ENCODE measurements around the gene BHLHA9.
A peak's percentile ranks its signal among the peaks of the same experiment; 100 is the strongest.

BHLHA9 gene

GRCh38 chr17:1272701-1273100 is 2.5 kb downstream of the BHLHA9 start:
- H3K4me1 Mint-ChIP-seq (ENCODE audit: low read depth) = peaks cover 11% of the 10 kb centered on the region
- no peaks in the 10 kb centered on the region for H3K36me3 Mint-ChIP-seq (ENCODE audit: low read depth)
- peaks cover 56% of the 10 kb centered on the region for H3K27me3 Mint-ChIP-seq (ENCODE audit: low read depth)
- no peak overlapping the region for H3K4me3 Mint-ChIP-seq
- no peaks in the 10 kb centered on the region for H3K9me3 Mint-ChIP-seq
- no peak overlapping the region for H3K27ac Mint-ChIP-seq

DNA sequence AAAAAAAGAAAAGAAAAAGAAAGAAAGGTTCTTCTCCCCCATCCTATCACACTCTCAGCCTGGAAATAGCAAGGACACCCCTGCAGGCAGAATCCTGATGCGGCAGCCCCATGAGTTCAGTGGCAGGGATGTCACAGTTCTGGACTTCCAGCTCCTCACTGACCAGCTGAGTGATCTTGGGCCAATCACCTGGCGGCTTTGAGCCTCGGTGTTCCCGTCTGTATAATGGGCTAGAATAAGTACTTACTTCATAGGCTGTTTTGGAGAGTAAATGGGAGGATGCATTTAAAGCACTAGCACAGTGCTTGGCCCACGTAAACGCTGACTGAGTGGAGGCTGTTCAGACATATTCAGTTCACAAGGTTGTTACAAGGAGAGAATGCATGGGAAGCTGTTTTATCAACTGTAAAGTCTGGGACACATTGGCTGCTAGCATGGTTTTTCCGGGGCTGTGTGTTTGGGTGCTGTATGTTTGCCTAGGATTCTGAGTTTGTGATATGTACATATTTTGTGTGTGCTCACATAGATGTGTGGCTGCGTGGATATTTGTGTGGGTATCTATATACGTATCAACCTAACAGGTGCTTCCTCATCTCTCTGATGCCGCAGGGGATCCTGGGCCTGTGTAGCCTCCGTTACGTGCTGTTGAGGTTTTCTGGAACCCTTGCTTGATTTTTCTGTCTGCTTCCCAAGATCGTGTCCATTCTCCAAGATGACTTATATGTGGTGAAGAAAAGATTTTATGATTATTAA is 3.4 kb downstream of the BHLHA9 start:
- Mint-ChIP-seq H3K4me1 (ENCODE audit: low read depth) (peaks cover 9% of the 10 kb centered on the region), H3K4me3 (no peak overlapping the region), H3K36me3 (ENCODE audit: low read depth) (no peaks in the 10 kb centered on the region), H3K9me3 (no peaks in the 10 kb centered on the region), H3K27ac (no peak overlapping the region), H3K27me3 (ENCODE audit: low read depth) (peaks cover 53% of the 10 kb centered on the region)

DNA sequence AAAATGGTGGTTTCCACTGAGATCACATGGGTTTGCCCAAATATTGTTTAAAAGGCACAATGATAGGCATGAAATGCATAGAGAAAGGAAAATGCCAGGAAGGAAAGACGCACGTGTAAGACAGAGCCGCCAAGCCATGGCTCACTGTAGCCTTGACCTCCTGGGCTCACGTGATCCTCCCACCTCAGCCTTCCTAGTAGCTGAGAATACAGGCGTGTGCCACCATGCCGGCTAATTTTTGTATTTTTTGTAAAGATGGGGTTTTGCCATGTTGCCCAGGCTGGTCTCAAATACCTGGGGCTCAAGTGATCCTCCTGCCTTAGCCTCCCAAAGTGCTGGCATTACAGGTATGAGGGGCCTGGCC is 4.0 kb downstream of the BHLHA9 start:
- Mint-ChIP-seq H3K36me3 (ENCODE audit: low read depth) (no peaks in the 10 kb centered on the region), H3K9me3 (no peaks in the 10 kb centered on the region), H3K4me1 (ENCODE audit: low read depth) (peaks cover 5% of the 10 kb centered on the region), H3K4me3 (no peak overlapping the region), H3K27me3 (ENCODE audit: low read depth) (peaks cover 48% of the 10 kb centered on the region), H3K27ac (no peak overlapping the region)

GRCh38 chr17:1275205-1275961 is 5.1 kb downstream of the BHLHA9 start:
- H3K4me3 Mint-ChIP-seq = no peak overlapping the region
- peaks cover 40% of the 10 kb centered on the region for H3K27me3 Mint-ChIP-seq (ENCODE audit: low read depth)
- H3K27ac Mint-ChIP-seq = peak overlapping the region; percentile 3
- H3K36me3 Mint-ChIP-seq (ENCODE audit: low read depth) = no peaks in the 10 kb centered on the region
- no peaks in the 10 kb centered on the region for H3K9me3 Mint-ChIP-seq
- H3K4me1 Mint-ChIP-seq (ENCODE audit: low read depth) = peaks cover 5% of the 10 kb centered on the region

- Mint-ChIP-seq H3K27ac (peak overlapping the region; percentile 65), H3K36me3 (ENCODE audit: low read depth) (no peaks in the 10 kb centered on the region), H3K27me3 (ENCODE audit: low read depth) (peaks cover 40% of the 10 kb centered on the region), H3K4me1 (ENCODE audit: low read depth) (peaks cover 5% of the 10 kb centered on the region), H3K9me3 (no peaks in the 10 kb centered on the region), H3K4me3 (peak overlapping the region; percentile 62)
Observed at GRCh38 chr17:1275962-1276736, 5.9 kb downstream of the BHLHA9 start.

DNA sequence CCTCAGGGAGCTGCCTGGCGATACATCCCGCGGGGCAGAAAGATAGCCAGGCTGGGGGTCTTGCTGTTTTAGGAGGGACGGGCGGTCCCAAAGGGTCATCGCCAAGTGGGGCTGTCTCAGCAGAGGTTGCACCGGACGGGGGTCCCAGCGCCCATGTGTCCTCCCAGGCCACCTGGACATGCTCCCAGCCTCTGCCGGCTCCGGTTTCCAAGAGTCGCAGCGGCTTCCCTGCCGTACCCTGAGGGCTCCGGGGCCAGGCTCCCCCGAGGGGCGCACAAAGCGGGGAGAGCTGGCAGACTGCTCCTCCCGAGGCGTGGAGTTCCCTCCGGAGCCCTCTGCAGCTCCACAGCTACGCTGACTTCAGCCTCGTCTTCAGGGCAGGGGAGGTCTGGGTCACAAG is 10.4 kb downstream of the BHLHA9 start:
- peaks cover 3% of the 10 kb centered on the region for H3K4me1 Mint-ChIP-seq (ENCODE audit: low read depth)
- no peak overlapping the region for H3K4me3 Mint-ChIP-seq
- H3K36me3 Mint-ChIP-seq (ENCODE audit: low read depth) = no peaks in the 10 kb centered on the region
- H3K9me3 Mint-ChIP-seq = no peaks in the 10 kb centered on the region
- no peak overlapping the region for H3K27ac Mint-ChIP-seq
- H3K27me3 Mint-ChIP-seq (ENCODE audit: low read depth) = peaks cover 4% of the 10 kb centered on the region

- Mint-ChIP-seq H3K9me3 (peaks cover 10% of the 10 kb centered on the region), H3K27ac (no peak overlapping the region), H3K36me3 (ENCODE audit: low read depth) (peaks cover 8% of the 10 kb centered on the region), H3K4me3 (no peak overlapping the region), H3K27me3 (ENCODE audit: low read depth) (no peaks in the 10 kb centered on the region), H3K4me1 (ENCODE audit: low read depth) (peaks cover 9% of the 10 kb centered on the region)
Observed at GRCh38 chr17:1286379-1287106, 16.3 kb downstream of the BHLHA9 start.

DNA sequence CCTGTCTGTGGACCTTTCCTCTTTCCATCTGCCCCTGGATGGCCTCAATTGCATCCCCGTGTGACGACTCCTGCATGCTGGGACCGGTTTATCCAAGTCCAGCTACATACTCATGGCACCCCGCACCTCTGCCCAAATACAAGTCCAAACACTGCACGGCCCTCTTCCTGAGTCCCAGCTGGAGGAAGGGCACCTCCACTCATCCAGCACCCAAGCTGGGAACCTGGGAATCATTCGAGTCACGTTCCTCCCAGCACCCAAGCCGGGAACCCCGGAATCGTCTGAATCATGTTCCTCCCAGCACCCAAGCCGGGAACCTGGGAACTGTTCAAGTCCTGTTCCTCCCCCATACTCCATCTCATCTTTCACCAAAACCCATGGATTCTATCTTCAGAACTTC is 19.5 kb downstream of the BHLHA9 start:
- H3K27me3 Mint-ChIP-seq (ENCODE audit: low read depth) = peaks cover 5% of the 10 kb centered on the region
- peaks cover 16% of the 10 kb centered on the region for H3K9me3 Mint-ChIP-seq
- peaks cover 33% of the 10 kb centered on the region for H3K4me1 Mint-ChIP-seq (ENCODE audit: low read depth)
- H3K36me3 Mint-ChIP-seq (ENCODE audit: low read depth) = peaks cover 17% of the 10 kb centered on the region
- H3K4me3 Mint-ChIP-seq = peak overlapping the region; percentile 23
- peak overlapping the region; percentile 82 for H3K27ac Mint-ChIP-seq

- peak overlapping the region; percentile 34 for H3K27ac Mint-ChIP-seq
- peaks cover 38% of the 10 kb centered on the region for H3K4me1 Mint-ChIP-seq (ENCODE audit: low read depth)
- H3K4me3 Mint-ChIP-seq = no peak overlapping the region
- H3K27me3 Mint-ChIP-seq (ENCODE audit: low read depth) = peaks cover 5% of the 10 kb centered on the region
- H3K36me3 Mint-ChIP-seq (ENCODE audit: low read depth) = peaks cover 17% of the 10 kb centered on the region
- peaks cover 16% of the 10 kb centered on the region for H3K9me3 Mint-ChIP-seq
Observed at GRCh38 chr17:1290676-1291075, 20.4 kb downstream of the BHLHA9 start.

DNA sequence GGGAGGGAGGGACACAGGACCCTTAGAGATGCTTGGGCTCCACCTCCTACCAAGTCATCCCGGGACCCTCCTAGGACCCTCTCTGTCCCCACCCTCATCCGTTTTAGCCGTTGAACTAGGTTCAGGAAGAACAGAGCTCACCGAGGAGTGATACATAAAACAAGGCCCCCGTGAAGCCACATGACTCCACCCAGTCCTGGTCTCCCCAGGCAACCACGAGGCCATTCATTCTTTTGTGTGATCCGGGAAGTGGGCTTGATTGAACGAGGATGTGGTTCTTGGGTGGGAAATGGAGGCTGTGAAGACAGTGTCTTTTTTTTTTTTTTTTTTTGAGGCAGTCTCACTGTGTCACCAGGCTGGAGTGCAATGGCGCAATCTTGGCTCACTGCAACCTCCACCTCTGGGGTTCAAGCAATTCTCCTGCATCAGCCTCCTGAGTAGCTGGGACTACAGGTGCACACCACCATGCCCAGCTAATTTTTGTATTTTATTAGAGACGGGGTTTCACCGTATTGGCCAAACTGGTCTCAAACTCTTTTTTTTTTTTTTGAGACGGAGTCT is 24.0 kb downstream of the BHLHA9 start:
- Mint-ChIP-seq H3K4me1 (ENCODE audit: low read depth) (peaks cover 57% of the 10 kb centered on the region), H3K4me3 (peak overlapping the region; percentile 49), H3K36me3 (ENCODE audit: low read depth) (peaks cover 16% of the 10 kb centered on the region), H3K27ac (peak overlapping the region; percentile 99), H3K9me3 (peaks cover 16% of the 10 kb centered on the region), H3K27me3 (ENCODE audit: low read depth) (peaks cover 5% of the 10 kb centered on the region)

GRCh38 chr17:1298606-1299005 is 28.4 kb downstream of the BHLHA9 start:
- H3K4me3 Mint-ChIP-seq = no peak overlapping the region
- peaks cover 42% of the 10 kb centered on the region for H3K4me1 Mint-ChIP-seq (ENCODE audit: low read depth)
- peaks cover under 1% of the 10 kb centered on the region for H3K27me3 Mint-ChIP-seq (ENCODE audit: low read depth)
- H3K36me3 Mint-ChIP-seq (ENCODE audit: low read depth) = peaks cover 6% of the 10 kb centered on the region
- H3K27ac Mint-ChIP-seq = no peak overlapping the region
- peaks cover 1% of the 10 kb centered on the region for H3K9me3 Mint-ChIP-seq

DNA sequence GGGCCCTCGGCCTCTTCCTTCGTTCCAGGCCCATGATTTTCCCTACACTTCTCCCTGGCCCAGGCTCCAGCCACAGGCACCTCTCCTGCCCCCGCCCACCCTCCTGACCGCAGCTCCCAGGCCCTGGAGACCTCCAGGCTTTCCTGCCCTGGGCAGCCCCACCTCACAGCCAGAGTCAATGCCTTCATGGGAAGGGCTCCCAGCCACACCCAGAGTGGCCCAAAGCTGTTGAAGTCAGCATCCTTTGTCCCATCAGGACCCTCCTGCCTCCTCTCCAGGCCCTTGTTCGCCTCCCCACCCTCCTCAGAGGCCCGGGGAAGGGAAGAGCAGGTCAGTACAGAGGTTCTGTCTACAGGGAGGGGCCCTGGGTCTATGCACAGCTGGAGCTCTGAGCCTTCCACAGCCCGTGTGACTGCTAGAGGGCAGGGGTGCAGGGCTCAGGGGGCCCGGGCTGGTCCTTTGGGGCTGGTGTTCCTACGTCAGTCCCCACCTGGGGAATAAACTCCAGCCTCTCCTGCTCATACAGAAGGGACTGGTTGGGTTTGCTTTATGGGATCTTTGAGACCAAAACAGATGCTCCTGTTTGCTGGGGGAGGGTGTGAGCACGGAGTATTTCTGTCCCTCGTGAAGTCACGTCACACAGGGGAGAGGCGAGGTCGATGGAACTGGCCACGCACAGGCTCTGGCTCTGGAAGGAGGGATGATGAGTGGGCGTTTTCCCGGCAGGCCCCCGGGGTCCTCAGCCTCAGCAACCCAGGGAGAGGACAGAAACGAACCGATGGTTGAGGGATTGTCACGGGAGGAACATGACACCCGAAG is 29.5 kb downstream of the BHLHA9 start:
- Mint-ChIP-seq H3K4me1 (ENCODE audit: low read depth) (peaks cover 31% of the 10 kb centered on the region), H3K4me3 (no peak overlapping the region), H3K36me3 (ENCODE audit: low read depth) (peaks cover 1% of the 10 kb centered on the region), H3K27me3 (ENCODE audit: low read depth) (no peaks in the 10 kb centered on the region), H3K27ac (no peak overlapping the region), H3K9me3 (no peaks in the 10 kb centered on the region)

DNA sequence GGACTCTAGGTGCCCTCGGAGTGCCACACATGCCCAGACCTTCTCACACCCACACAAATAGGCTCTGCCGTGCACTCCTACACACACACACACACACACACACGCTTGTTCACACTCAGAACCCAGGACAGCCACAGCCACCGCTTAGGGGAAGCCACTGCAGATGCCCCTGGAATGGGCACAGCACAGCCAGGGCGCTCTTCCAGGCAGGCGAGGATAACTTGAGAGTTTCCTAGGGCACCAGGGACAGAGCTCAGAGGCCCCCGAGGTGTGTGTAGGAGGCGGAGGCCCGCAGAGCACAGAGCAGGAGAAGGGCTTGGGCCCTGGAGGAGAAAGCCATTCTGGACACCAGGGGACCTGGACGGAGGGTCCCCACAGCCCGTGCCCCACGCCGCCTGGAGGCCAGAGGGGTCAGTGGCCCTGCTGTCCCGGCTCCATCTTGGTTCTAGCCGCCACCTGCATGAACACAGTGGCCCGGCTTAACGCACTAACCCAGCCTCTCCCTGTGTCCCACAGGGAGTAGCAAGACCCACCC is 30.2 kb downstream of the BHLHA9 start:
- peaks cover 1% of the 10 kb centered on the region for H3K36me3 Mint-ChIP-seq (ENCODE audit: low read depth)
- no peak overlapping the region for H3K27ac Mint-ChIP-seq
- H3K27me3 Mint-ChIP-seq (ENCODE audit: low read depth) = no peaks in the 10 kb centered on the region
- H3K9me3 Mint-ChIP-seq = no peaks in the 10 kb centered on the region
- no peak overlapping the region for H3K4me3 Mint-ChIP-seq
- peaks cover 28% of the 10 kb centered on the region for H3K4me1 Mint-ChIP-seq (ENCODE audit: low read depth)
